Stimulated activated CD8-positive, alpha-beta memory T cell treated with anti-CD3 and anti-CD28 coated beads, Interleukin-7, amount 100 ng/mL, for 24 hours (primary cell): ENCODE measurements around the gene WDR27.
"Not testable (repeated sequence)": the region's sequence is repeated elsewhere in the genome, so short reads cannot be mapped to it uniquely, and the experiment has no call there.

Experiments
- DNase-seq: peaks from one replicate; pipeline ENCODE4 v3.0.0-alpha.2; 2020; ENCODE audit warnings: low read depth

The WDR27 gene

GRCh38 chr6:169709293-169709692 lies 7.5 kb upstream of the WDR27 start:
- no peak for DNase-seq

- no peak for DNase-seq
These were observed 5.9 kb upstream of the WDR27 start for GRCh38 chr6:169707772-169708171.

- no peak for DNase-seq
These were observed 1.0 kb upstream of the WDR27 start for GRCh38 chr6:169702840-169703246.

- no peak for DNase-seq
These were observed 397 bp downstream of the WDR27 start for GRCh38 chr6:169701311-169701953.

DNA sequence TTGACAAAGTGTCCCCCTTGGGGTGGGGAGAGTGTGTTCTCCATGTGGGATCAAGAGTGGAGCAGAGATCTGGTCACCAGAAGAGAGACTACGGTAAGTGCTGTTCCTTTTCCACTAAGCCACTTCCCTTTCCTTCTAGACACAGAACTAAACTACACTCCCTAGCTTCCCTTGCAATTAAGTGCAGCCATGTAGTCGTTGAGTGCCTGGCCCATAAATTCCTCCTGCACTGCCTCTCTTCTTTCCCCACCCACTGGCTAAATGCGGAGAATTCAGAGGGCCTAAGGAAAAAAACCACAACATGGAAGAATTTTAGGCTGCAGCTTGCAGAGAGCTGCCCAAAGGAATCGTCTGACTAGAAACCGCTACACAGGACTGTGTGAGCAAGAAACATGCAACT lies 1.5 kb downstream of the WDR27 start:
- DNase-seq: no peak

- not testable (repeated sequence) for DNase-seq
These were observed 4.7 kb downstream of the WDR27 start for GRCh38 chr6:169697115-169697514.

- no peak for DNase-seq
These were observed 6.7 kb downstream of the WDR27 start for GRCh38 chr6:169695131-169695530.

- no peak for DNase-seq
These were observed 9.3 kb downstream of the WDR27 start for GRCh38 chr6:169692516-169692915.

DNA sequence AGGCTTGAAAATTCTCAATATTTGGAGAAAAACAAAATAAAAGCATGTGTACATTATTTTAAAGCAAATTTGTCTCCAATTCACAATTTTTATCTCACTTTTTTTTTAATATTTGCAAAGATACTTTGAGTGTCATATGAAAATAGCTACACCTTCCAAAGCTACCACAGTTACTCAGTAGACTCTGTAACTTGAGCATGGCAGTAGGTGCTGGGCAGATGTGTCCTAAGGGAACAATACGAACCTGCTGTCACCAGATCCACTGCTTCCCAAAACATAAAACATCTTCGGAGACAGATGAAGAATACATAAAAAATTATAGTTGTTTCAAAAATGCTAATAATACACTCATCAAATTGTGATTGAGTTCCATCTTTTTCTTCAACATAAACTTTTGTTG lies 10.6 kb downstream of the WDR27 start:
- DNase-seq: no peak

DNA sequence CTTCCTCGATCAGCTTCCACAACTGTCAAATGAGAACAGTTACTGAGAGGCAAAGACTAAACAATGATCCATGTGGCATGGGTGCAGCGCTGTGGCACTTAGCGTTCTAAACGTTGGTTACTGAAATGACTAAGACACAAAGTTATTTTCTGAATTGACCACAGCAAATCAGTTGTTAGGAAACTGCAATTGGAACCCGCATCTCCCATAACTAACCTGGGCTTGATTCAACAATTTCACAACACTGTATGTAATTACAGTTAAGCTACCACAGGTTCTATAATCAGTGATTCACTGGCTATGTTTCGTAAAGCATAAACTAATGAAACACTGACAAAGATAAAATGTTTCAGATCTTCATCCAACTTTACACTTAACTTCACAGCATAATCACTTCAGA lies 12.5 kb downstream of the WDR27 start:
- DNase-seq: no peak

DNA sequence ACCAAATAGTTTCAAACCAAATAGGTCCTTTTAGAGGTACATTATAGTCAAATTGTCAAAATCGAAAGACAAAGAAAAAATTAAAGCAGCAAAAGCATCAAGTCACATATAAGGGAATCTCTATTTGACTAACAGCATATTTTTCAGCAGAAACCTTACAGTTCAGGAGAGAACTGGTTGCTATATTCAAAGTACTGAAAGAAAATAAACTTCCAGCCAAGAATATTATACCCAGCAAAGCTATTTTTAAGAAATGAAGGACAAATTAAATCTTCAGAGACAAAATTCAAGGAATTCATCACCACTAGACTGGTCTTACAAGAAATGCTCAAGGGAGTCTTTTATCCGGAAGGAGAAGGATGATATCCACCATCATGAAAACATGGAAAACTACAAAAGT lies 16.0 kb downstream of the WDR27 start:
- no peak for DNase-seq

GRCh38 chr6:169684056-169684455 lies 17.8 kb downstream of the WDR27 start:
- DNase-seq: no peak

GRCh38 chr6:169678342-169678741 lies 23.5 kb downstream of the WDR27 start:
- no peak for DNase-seq

- DNase-seq: no peak
These were observed 24.7 kb downstream of the WDR27 start for GRCh38 chr6:169677096-169677495.

GRCh38 chr6:169675011-169675410 lies 26.8 kb downstream of the WDR27 start:
- DNase-seq: no peak

DNA sequence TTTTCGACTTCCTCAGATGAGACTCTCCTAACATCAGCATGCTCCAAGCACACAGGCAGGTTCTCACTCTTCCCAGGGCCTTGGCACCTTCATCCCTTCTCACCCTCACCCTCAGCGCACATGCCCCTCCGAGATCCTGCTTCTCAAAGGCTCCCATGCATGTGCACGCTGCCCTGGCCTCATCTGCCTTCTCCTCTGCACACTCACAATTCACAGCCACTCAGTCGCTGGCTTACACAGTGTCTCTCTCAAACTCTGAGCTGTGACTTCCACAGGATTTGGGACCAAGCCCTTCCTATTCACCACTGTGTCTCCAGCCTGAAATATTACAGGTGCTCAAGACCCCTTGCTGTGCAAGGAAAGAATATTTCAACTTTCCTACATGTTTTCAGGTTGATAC lies 30.3 kb downstream of the WDR27 start:
- no peak for DNase-seq

- no peak for DNase-seq
These were observed 31.9 kb downstream of the WDR27 start for GRCh38 chr6:169669889-169670288.

DNA sequence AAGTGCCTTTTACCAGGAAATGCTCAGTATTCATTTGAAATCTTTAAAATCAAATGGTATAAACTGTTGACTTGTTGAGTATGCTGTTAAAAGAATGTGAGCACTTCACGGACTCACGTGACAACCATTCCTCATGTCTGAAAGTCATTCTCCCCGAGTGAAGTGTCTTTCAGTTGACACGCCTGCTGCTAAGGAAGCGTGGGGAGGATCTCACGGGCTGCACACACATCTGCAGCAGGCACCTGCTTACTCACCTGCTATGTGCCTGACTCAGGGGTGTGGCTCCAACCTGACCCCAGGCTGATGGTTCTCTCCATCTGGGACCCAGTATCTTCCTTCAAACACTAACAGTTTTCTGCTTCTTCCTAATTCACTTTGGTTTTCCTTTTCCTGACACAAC lies 32.7 kb downstream of the WDR27 start:
- no peak for DNase-seq

- DNase-seq: no peak
These were observed 33.5 kb downstream of the WDR27 start for GRCh38 chr6:169668203-169668847.

- no peak for DNase-seq
These were observed 34.1 kb downstream of the WDR27 start for GRCh38 chr6:169667716-169668115.

DNA sequence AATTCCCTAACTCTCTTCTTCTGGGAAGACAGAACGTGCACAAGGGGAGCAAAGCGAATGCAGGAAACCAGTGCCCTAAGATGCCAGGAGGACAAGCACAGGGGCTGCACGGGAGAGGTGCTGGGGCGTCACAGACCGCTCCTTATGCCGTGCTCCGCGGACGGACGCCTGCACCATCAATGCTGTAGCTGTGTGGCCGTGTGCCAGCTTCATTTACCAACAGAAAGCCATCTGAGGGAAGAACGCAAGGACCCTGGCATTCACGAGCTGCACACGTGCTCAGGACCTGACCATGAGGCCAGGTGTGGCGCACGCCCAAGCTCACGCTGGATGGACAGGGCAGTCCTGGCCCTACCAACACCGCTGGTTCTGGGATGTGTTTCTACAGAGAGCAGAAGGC lies 35.4 kb downstream of the WDR27 start:
- no peak for DNase-seq

- DNase-seq: no peak
These were observed 36.5 kb downstream of the WDR27 start for GRCh38 chr6:169665289-169665688.

- no peak for DNase-seq
These were observed 37.6 kb downstream of the WDR27 start for GRCh38 chr6:169664227-169664626.

DNA sequence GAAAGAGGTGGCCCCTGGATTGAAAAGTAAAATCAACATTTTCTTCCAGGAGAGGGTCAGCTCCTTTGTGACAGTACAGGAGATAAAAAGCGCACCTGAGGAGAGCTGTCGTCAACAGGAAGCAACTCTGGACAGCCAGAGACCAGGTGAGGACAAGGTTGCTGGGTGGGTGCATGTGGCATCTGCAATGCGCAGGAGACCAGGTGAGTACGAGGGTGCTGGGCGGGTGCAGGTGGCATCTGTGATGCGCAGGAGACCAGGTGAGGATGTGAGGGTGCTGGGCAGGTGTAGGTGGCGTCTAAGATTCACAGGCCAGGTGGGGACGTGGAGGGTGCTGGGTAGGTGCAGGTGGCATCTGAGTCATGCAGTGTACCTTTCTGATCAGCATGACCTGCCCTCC lies 38.4 kb downstream of the WDR27 start:
- DNase-seq: no peak
